GM18526 (cell line): ENCODE results near the gene RAB40B.

Experiments
- POLR2A ChIP-seq: IDR thresholded peaks from 3 replicates; pipeline ENCODE4 v1.6.1; 2011; ENCODE audit not compliant: insufficient read length; ENCODE audit errors: extremely low read depth

RAB40B gene, protein sequence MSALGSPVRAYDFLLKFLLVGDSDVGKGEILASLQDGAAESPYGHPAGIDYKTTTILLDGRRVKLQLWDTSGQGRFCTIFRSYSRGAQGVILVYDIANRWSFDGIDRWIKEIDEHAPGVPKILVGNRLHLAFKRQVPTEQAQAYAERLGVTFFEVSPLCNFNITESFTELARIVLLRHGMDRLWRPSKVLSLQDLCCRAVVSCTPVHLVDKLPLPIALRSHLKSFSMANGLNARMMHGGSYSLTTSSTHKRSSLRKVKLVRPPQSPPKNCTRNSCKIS

DNA sequence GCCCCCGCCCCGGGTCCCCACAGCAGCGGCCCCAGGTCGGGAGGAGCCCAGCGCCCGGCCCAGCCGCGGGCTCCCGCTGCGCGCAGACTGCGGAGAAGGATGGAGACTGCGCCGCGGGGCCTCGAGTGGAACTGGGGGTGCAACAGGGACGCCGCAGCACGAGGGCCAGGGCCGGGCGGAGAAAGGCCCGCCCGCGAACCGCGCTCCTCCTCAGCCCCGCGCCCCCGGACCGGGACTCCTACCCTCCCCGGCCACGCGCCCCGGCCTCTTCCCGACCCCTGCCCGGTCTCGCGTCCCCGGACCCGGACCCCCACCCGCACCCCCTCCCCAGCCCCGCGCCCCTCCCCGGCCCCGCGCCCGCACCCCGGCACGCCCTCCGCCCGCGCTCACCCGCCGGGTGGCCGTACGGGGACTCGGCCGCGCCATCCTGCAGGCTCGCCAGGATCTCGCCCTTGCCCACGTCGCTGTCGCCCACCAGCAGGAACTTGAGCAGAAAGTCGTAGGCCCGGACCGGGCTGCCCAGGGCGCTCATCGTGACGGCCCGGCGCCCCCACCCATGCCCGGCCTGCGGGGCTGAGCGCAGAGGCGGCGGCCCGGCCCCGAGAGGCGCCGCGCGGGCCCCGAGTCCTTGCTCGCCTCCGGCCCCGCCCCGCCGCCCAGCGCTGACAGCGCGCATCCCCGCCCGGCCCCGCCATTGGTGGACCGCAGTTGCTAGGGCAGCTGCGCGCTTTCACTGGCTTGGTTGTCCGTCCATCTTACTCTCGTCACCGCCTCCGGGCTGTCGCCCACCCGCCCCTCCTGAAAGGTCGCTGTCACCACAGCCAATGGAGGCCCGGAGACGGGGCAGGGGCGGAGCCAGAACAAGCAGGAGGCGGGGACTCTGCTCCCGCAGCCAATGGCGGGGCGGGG is at the start of gene RAB40B:
Gene RAB40B, minus strand, starts transcription at position 634 of the 909 bp plus-strand sequence. Its CDS starts 102 bp downstream, at position 532.
- TF ChIP-seq POLR2A: peak; percentile 26

DNA sequence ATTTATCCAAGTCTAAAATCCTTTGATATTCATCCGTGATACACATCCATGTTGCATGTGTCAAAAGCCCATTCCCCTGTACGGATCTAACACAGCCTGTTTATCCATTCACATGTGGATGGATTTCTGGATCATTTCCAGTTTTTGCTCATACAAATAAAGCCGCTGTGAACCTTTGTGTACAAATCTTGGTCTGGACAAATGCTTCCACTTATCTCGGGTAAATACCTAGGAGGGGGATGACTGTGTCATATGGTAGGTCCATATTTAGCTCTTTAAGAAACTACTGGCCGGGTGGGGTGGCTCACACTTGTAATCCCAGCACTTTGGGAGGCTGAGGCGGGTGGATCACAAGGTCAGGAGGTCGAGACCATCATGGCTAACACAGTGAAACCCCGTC is 47.0 kb upstream of the RAB40B start:
- TF ChIP-seq POLR2A: no peak

DNA sequence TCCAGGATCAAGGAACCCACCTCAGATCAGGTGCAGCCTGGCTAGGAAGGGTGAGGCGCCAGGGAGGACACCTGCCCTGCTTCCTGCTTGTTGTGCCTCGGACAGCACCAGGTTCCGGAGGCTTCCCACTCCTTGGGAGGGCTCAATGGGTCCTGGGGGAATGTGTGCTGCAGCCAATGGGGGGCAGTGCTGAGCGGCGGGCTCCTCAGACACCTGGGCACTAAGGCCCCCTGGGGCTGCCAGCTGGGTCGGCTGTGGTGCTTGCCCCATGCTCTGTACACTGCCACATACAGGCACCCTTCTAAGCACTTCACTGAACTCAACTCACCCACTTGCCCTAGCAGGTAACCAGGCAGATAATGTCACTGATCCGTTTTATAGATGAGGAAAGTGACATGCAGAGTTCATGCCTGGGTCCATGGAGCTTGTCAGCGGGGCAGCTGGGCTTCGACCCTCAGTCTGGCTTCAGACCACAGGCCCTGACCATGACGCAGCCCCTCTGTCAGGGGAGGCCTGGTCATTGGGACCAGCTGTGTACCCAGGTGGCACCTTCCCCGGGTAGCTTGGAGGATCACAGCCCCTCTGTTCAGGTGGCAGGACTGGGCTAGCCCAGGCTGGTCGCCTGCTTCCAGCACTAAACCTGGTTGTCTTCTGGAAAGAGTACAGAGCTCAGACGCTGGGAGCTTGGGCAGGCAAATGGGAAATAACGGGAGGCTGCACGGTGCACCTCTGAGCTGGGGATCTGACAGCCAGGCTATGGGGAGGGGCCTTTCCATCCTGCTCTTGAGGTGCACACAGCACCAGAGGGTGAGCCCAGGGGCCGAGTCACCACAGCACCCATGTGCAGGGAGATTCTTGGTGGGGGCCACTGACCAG is 45.1 kb upstream of the RAB40B start:
- no peak for TF ChIP-seq POLR2A

DNA sequence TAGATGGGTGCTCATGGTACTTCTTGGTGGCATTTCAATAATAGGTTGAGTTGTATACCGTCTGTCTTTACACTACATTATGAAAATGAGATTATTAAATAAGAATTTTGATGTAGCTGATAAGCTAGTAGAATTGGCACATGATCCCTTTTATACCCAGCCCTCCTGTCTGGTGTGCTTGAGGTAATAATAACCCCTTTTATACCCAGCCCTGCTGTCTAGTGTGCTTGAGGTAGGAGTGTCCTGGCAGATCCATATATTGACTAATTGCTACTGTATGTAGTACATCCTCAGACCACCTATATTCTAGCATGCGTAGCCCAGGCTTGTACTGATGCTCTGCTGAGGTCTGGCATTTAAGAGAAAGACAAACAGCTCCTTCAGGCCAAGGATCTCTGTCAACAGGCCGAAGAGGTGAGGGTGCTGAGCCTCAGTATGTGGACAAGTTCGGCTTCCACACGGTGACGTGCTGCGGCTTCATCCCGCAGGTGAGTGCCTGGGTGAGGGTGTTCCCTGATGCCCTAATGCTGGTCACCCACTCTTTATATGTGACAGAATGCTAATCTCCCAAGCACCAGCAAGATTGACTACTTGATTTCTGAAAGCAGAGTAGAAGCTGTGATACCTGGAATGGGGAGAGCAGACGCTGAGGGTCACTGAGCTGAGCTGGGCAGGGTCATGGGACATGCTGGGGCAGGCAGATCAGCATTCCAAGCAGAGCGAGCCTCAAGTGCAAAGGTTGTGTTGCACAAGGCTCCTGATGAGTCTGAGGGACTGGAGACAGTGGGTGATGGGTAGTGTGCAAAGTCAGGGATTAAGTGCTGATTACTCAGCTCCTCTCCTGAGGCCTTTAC is 42.6 kb upstream of the RAB40B start:
- TF ChIP-seq POLR2A: no peak

DNA sequence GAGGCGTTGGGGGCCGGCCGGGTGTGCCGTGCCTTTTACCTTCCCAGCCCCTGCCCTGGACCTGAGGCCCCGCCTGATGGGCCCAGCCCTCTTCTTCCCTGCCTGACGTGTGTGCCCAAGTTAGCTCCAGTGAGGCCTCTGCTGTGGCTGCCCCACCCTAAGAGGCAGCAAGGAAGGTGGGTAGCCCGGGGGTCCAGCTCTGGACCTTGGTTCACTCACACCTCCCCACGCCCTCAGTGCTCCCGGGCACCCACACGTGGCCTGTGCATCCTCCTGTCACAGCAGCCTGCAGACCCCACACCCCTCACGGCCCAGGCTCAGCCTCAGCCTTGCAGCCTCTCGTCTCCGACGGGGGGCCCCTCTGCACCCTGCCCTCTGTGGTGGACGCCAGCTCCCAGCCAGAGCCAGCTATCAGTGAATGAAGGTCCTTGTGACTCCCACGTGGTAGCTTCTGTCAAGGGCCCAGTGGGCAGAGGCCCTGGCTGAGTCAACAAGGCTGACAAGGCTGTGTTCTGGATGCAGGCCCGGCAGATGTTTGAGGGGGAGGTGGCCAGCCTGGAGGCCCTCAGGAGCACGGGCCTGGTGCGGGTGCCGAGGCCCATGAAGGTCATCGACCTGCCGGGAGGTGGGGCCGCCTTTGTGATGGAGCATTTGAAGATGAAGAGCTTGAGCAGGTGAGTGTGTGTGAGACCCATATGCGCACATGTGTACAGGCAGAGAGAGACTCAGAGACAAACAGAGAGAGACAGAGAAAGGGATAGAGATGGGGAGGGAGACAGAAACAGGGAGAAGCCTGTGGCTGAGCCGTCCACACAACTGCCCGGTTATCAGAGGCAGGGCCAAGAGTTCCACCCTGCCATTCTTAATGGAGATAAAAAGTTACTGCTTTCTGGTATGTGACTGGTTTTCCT is 39.7 kb upstream of the RAB40B start:
- TF ChIP-seq POLR2A: no peak

DNA sequence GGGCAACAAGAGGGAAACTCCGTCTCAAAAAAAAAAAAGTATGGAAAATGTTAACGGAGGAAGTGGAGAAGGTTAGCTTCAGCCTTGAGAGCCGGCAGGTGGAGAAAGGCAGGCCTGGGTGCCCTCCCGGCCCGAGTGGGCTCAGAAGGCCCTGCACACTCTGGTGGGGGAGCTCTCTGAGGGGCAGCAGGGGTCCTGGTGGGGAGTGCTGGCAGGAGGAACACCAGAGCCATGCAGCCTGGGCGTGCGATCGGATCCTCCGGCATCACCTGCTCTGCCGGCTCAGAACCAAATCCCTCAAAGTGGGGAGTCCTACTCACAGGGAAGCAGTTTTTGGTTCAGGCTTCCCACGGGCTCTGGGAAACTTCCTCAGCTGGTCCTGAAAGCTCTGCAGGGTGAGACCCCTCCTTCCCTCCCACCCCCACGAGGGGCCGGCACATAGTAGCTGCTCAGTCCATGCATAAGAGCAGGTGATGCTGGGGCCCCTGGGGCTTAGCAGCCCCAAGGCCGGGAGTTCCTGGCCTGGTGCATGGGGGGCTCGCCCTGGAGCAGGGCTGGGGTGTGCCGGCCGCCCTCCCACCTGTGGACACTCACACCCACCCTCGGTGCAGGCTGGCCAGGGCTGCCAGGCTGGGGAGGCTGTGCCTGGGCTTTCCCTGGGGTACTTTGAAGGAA is 38.1 kb upstream of the RAB40B start:
- TF ChIP-seq POLR2A: no peak

DNA sequence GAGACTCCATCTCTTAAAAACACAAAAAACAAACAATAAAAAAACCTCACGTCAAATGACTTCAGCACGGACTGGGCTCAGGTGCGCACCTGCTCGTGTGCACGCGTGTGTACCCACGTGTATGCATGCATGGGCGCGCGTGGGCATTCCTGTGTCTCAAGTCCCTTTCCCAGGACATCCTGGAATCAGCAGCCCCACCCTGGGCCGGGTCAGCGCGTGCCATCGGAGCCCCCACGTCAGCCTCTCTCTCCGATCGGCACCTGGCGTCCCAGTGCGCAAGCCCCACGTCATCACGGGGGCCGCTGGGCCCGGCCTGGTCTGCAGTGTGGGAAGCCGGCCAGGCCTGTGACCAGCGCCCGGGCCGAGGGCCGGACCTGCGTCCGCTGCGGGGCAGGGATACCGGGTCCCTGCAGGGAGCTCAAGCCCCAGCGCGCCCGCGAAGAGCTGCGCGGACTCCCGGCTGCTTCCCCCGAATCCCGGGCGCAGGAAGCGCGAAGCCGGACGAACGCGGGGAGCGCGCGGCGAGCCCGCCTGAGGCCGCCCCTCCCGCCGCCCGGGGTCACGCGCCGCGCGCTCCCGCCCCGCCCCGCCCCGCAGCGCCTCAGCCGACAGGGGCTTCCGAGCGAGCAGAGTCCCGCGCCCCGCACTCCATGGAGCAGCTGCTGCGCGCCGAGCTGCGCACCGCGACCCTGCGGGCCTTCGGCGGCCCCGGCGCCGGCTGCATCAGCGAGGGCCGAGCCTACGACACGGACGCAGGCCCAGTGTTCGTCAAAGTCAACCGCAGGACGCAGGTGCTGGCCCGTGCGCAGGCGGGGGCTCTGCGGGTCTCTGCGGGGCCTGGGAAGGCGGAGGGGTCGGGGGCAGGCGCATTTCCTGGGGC is 36.7 kb upstream of the RAB40B start, which contains the start of gene FN3K:
Gene FN3K, plus strand, starts transcription at position 629 of the 880 bp plus-strand sequence. Its CDS starts 22 bp downstream, at position 651.
- TF ChIP-seq POLR2A: no peak

DNA sequence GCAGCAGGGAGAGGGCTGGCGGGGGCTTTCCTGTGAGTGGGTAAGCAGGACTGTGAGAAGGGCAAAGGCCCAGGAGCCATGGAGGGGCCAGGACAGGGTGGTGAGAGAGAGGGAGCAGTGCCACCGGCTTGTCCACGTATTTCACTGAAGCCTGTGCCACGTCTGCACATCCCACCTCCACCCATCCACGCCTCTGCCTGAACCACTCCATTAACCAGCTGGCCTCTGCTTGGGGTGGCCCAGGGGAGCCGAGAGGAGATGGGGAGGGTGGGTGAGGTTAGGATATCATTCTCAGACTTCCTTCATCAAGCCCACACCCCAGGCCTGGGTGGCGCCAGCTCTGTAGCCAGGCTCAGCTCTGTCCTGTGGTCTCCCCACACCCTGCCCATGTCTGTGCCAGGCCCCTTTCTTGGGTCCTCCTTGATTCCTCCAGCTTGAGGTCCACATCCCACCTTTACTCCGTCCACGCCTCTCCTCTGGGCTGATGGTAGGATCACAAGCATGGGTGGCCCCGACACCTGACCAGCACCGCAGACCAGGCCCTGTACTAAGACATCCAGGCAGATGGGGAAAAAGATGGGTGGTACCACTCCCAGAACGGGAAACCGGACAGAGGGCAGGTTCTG is 33.7 kb upstream of the RAB40B start:
- no peak for TF ChIP-seq POLR2A

DNA sequence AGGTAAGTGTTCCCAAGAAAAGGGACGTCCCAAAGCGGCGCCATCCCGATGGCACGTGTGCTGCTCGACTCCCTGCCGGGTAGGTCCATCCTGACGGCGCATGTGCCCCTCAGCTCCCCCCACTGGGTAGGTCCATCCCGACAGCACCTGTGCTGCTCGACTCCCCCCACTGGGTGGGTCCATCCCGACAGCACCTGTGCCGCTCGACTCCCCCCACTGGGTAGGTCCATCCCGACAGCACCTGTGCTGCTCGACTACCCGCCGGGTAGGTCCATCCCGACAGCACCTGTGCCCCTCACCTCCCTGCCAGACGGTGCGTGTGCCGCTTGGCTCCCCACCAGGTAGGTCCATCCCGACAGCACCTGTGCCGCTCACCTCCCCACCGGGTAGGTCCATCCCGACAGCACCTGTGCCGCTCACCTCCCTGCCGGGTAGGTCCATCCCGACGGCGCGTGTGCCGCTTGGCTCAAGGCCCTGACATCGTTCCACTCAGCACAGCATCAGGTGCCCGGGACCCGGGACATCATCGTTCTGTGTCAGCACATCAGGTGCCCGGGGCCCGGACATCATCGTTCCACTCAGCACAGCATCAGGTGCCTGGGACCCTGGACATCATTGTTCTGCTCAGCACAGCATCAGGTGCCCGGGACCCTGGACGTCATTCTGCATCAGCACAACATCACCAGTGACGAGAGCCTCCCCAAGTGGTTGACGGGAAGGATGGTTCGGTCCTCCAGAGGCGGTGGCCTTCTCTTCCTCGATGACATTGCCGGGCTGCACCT is 31.2 kb upstream of the RAB40B start:
- TF ChIP-seq POLR2A: no peak

DNA sequence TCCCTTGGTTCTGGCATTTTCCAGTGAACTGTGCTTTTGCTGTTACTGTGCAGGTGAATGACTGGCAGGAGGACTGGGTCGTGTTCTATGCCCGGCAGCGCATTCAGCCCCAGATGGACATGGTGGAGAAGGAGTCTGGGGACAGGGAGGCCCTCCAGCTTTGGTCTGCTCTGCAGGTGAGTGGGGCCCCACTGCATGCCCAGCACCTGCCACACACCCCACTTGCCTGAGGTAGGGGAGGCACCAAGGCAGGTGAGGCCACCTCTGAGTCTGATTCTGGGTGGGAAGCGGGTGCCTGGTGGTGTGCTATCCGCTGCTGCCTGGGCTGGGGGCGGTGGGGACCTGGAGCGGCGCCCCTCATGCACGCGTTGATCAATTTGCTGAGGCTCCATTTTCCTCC is 27.9 kb upstream of the RAB40B start:
- no peak for TF ChIP-seq POLR2A
